ENCODE measurements around the gene C3orf52.

GRCh38 chr3:112097378-112097777 is 11.2 kb downstream of the C3orf52 start:
- TF ChIP-seq GATA2 (IDR thresholded peaks at IDR 0.05; ENCODE audit: low read depth, low read length) = no peak
- no peak for TF ChIP-seq GATA3 (IDR thresholded peaks at IDR 0.05; ENCODE audit: low read depth, low read length)

Data from SH-SY5Y (cell line).